ENCODE results near the gene HEATR9.
A peak's percentile ranks its signal among the peaks of the same experiment; 100 is the strongest.

The HEATR9 gene

DNA sequence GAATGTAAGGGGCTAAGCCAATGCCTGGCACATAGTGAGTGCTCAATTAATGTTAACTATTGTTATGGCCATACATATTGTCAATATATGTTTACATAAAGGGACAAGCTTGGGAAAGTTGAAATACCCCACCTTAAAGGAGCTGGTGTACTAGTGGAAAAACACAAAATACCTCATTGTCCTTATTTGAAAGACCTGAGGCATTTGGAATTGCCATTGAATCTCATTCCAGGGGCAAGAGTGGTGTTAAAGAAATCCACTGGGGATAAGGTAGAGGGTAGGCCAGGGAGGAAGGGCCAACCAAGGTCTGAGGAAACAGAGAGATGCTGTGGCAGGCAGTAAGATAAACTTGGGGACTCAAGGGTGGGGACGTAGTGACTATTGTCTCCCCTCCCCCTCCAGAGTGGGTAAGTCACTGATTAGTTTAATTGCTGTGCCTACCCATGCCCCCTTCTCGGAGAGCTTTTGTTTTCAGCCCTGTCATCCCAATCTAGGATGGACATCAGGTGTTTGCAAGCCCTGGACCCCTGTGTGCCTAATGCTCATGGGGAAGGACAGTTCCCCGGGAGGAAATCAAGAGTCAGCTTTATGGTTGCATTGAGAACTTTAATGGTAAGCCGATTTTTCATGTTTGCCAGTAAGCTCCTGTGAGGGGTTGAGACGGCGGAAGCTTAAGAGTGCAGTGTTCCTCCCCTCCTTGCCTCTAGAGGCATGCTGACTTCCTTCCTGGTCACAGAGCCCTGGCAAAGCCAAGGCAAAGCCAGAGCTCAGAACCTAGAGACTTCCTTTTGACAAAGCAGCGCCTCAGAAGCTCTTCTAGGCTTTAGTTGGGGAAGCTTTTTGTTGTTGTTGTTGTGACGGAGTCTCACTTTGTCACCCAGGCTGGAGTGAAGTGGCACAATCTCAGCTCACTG lies 2.5 kb upstream of the HEATR9 start:
- H2AFZ ChIP-seq (ENCODE audit: low read depth, low read length): no peak overlapping the region
- no peak overlapping the region for H3K4me2 ChIP-seq (ENCODE audit: insufficient read depth, low read length)

DNA sequence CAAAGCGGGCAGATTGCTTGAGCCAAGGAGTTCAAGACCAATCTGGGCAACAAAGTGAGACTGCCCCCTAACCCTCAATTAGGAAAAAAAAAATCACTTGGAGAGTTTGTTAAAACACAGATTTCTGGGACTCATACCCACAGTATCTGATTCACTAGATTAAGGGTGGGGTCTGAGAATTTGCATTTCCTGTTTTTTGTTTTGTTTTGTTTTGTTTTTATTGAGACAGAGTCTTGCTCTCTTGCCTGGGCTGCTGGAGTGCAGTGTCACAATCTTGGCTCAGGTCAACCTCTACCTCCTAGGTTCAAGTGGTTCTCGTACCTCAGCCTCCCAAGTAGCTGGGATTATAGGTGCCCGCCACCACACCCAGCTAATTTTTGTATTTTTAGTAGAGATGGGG lies 1.1 kb downstream of the HEATR9 start:
- ATAC-seq (ENCODE audit: insufficient read depth, low read depth) (no peak), DNase-seq (no peak)
- no peak overlapping the region for H3K27ac ChIP-seq (ENCODE audit: low read length)
- no peak overlapping the region for H2AFZ ChIP-seq (ENCODE audit: low read depth, low read length)
- no peaks in the 10 kb centered on the region for H4K20me1 ChIP-seq (ENCODE audit: insufficient read depth, low read length)
- H3K36me3 ChIP-seq (ENCODE audit: insufficient read depth, low read length): no peaks in the 10 kb centered on the region
- H3K4me3 ChIP-seq (ENCODE audit: low read depth in 1 of 2, low read length in 2 of 2): no peak overlapping the region
- H3K4me2 ChIP-seq (ENCODE audit: insufficient read depth, low read length): no peak overlapping the region
- H3K4me1 ChIP-seq (ENCODE audit: insufficient read depth, low read length): no peaks in the 10 kb centered on the region
- TF ChIP-seq, protein P1, sequence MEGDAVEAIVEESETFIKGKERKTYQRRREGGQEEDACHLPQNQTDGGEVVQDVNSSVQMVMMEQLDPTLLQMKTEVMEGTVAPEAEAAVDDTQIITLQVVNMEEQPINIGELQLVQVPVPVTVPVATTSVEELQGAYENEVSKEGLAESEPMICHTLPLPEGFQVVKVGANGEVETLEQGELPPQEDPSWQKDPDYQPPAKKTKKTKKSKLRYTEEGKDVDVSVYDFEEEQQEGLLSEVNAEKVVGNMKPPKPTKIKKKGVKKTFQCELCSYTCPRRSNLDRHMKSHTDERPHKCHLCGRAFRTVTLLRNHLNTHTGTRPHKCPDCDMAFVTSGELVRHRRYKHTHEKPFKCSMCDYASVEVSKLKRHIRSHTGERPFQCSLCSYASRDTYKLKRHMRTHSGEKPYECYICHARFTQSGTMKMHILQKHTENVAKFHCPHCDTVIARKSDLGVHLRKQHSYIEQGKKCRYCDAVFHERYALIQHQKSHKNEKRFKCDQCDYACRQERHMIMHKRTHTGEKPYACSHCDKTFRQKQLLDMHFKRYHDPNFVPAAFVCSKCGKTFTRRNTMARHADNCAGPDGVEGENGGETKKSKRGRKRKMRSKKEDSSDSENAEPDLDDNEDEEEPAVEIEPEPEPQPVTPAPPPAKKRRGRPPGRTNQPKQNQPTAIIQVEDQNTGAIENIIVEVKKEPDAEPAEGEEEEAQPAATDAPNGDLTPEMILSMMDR (IDR thresholded peaks at IDR 0.05; ENCODE audit: borderline replicate concordance, extremely low read depth, low read length, poor library complexity, severe bottlenecking): no peak
- no peak for TF ChIP-seq EZH2 (IDR thresholded peaks at IDR 0.05; ENCODE audit: borderline replicate concordance, low read depth, low read length, severe bottlenecking)
- H3K9ac ChIP-seq (ENCODE audit: low read depth, low read length): no peak overlapping the region
- no peaks in the 10 kb centered on the region for H3K9me3 ChIP-seq (ENCODE audit: insufficient read depth, low read length, severe bottlenecking)
- H3K79me2 ChIP-seq (ENCODE audit: insufficient read depth, low read length): no peaks in the 10 kb centered on the region
- H3K27me3 ChIP-seq (ENCODE audit: insufficient read depth, low read length, poor library complexity): no peaks in the 10 kb centered on the region

More for the DNA sequence above, 2.5 kb upstream of the HEATR9 start:
- H3K4me1 ChIP-seq (ENCODE audit: insufficient read depth, low read length): no peaks in the 10 kb centered on the region
- H4K20me1 ChIP-seq (ENCODE audit: insufficient read depth, low read length): no peaks in the 10 kb centered on the region
- ATAC-seq (ENCODE audit: insufficient read depth, low read depth) (peak; percentile 66; the same call in 2 of the 3 replicates), DNase-seq (peak; percentile 13)
- no peak for TF ChIP-seq EZH2 (IDR thresholded peaks at IDR 0.05; ENCODE audit: borderline replicate concordance, low read depth, low read length, severe bottlenecking)
- TF ChIP-seq, protein P1 (IDR thresholded peaks at IDR 0.05; ENCODE audit: borderline replicate concordance, extremely low read depth, low read length, poor library complexity, severe bottlenecking): peak; percentile 37
- H3K9ac ChIP-seq (ENCODE audit: low read depth, low read length): no peak overlapping the region
- no peaks in the 10 kb centered on the region for H3K9me3 ChIP-seq (ENCODE audit: insufficient read depth, low read length, severe bottlenecking)
- H3K27ac ChIP-seq (ENCODE audit: low read length): no peak overlapping the region
- no peaks in the 10 kb centered on the region for H3K36me3 ChIP-seq (ENCODE audit: insufficient read depth, low read length)
- no peaks in the 10 kb centered on the region for H3K79me2 ChIP-seq (ENCODE audit: insufficient read depth, low read length)
- peaks cover 1% of the 10 kb centered on the region for H3K27me3 ChIP-seq (ENCODE audit: insufficient read depth, low read length, poor library complexity)
- H3K4me3 ChIP-seq (ENCODE audit: low read depth in 1 of 2, low read length in 2 of 2): no peak overlapping the region

DNA sequence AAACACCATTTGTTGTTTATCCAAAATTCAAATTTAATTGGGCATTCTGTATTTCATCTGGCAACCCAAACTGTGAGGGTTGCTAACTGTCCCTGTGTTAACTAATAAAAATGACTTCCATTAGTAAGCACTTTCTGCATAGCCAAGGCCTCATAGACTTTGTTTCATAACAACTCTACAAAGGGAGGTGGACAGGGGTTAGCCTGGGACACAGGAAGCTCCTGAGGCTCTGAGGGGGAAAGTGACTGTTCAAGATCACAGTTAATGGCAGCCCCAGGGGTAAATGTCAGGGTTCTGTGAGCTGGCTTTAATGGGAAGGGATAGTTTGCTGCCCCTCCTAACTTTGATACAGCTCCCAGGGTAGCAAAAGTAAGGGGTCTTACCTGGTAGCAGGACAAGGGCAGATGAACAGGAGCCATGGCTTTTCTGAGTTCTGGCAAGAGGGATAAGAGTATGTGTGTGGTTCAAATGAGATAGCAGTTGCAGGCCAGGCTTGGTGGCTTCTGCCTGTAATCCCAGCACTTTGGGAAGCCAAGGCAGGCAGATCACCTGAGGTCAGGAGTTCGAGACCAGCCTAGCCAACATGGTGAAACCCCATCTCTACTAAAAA lies 2.2 kb downstream of the HEATR9 start:
- Histone ChIP-seq H3K79me2 (ENCODE audit: insufficient read depth, low read length) (no peaks in the 10 kb centered on the region), H3K36me3 (ENCODE audit: insufficient read depth, low read length) (no peaks in the 10 kb centered on the region), H3K27me3 (ENCODE audit: insufficient read depth, low read length, poor library complexity) (no peaks in the 10 kb centered on the region), H3K9me3 (ENCODE audit: insufficient read depth, low read length, severe bottlenecking) (no peaks in the 10 kb centered on the region), H3K9ac (ENCODE audit: low read depth, low read length) (no peak overlapping the region), H3K4me1 (ENCODE audit: insufficient read depth, low read length) (no peaks in the 10 kb centered on the region), H3K4me2 (ENCODE audit: insufficient read depth, low read length) (no peak overlapping the region), H2AFZ (ENCODE audit: low read depth, low read length) (no peak overlapping the region), H4K20me1 (ENCODE audit: insufficient read depth, low read length) (no peaks in the 10 kb centered on the region), H3K27ac (ENCODE audit: low read length) (no peak overlapping the region), H3K4me3 (ENCODE audit: low read depth in 1 of 2, low read length in 2 of 2) (no peak overlapping the region)
- ATAC-seq (ENCODE audit: insufficient read depth, low read depth) (no peak), DNase-seq (no peak)
- TF ChIP-seq, protein P1 (IDR thresholded peaks at IDR 0.05; ENCODE audit: borderline replicate concordance, extremely low read depth, low read length, poor library complexity, severe bottlenecking): no peak

Measured in DND-41 (cell line).